C4-2B (cell line): Measurements from ENCODE around the gene BMF.

Source experiments
- ZFX ChIP-seq: fragments of 450-650 bp; IDR thresholded peaks from 2 replicates; pipeline ENCODE4 v1.6.1; 2017
- TF ChIP-seq, protein P1 (sequence below): fragments of 450-650 bp; conservative IDR thresholded peaks from 2 replicates; pipeline ENCODE4 v1.5.1; 2017; ENCODE audit warnings: mild to moderate bottlenecking

DNA sequence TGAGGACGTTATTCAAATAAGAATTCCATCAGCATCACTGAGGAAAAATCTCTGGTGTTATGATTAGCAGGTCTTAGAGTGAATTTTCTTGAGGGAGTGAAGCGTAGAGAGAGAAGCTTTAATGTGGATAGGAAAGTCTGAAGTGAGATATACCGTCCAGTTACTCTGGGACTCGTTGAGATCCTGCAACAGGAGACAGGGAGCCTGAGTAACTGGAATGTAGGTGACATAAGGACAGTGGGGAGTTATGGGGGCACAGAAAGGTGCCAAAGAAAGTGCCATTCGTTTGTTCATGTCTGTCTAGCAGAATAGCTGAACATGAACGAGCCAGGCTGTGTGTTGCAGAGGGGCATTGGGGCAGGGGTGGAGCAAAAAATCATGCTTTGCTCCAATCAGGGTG is 42.8 kb upstream of the BMF start:
- TF ChIP-seq, protein P1, sequence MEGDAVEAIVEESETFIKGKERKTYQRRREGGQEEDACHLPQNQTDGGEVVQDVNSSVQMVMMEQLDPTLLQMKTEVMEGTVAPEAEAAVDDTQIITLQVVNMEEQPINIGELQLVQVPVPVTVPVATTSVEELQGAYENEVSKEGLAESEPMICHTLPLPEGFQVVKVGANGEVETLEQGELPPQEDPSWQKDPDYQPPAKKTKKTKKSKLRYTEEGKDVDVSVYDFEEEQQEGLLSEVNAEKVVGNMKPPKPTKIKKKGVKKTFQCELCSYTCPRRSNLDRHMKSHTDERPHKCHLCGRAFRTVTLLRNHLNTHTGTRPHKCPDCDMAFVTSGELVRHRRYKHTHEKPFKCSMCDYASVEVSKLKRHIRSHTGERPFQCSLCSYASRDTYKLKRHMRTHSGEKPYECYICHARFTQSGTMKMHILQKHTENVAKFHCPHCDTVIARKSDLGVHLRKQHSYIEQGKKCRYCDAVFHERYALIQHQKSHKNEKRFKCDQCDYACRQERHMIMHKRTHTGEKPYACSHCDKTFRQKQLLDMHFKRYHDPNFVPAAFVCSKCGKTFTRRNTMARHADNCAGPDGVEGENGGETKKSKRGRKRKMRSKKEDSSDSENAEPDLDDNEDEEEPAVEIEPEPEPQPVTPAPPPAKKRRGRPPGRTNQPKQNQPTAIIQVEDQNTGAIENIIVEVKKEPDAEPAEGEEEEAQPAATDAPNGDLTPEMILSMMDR: no peak
- TF ChIP-seq ZFX: no peak
